NB4 (cell line): ENCODE measurements around the gene PC.
A peak's percentile ranks its signal among the peaks of the same experiment; 100 is the strongest.
"Not testable (repeated sequence)": the region's sequence is repeated elsewhere in the genome, so short reads cannot be mapped to it uniquely, and the experiment has no call there.

Experiments
- DNase-seq: peaks from one replicate; pipeline ENCODE4 v3.0.0; 2010; ENCODE audit warnings: low read depth
- H3K4me3 ChIP-seq: one replicate; pipeline ENCODE4 v1.5.1; 2011; ENCODE audit warnings: mild to moderate bottlenecking, low read depth, low read length, moderate library complexity
- CTCF ChIP-seq: IDR thresholded peaks from one replicate; pipeline ENCODE4 v1.5.1; 2012; ENCODE audit warnings: low read depth, low read length
- MAX ChIP-seq: IDR thresholded peaks from 2 replicates; pipeline ENCODE4 v1.6.1; 2011; ENCODE audit warnings: low read depth, low read length
- MYC ChIP-seq: IDR thresholded peaks from 2 replicates; pipeline ENCODE4 v1.6.1; 2011; ENCODE audit warnings: low read depth, low read length
- POLR2A ChIP-seq: IDR thresholded peaks from 2 replicates; pipeline ENCODE4 v1.6.1; 2011; ENCODE audit warnings: mild to moderate bottlenecking; ENCODE audit not compliant: insufficient read length; ENCODE audit errors: extremely low read depth

PC gene

GRCh38 chr11:66840317-66841091, 117.7 kb downstream of the PC start:
- DNase-seq, result peak; percentile 39
- no peak overlapping the region for H3K4me3 ChIP-seq
- TF ChIP-seq CTCF (no peak), POLR2A (no peak), MYC (no peak), MAX (no peak)

- no peak for DNase-seq
- no peak for TF ChIP-seq POLR2A
- TF ChIP-seq CTCF, result no peak
- TF ChIP-seq MAX, result no peak
- TF ChIP-seq MYC, result no peak
These were observed 122.3 kb downstream of the PC start for GRCh38 chr11:66835768-66836405.

GRCh38 chr11:66834943-66835342, 123.2 kb downstream of the PC start:
- no peak for TF ChIP-seq POLR2A
- no peak for DNase-seq
- no peak overlapping the region for H3K4me3 ChIP-seq

More at GRCh38 chr11:66835768-66836405, 122.3 kb downstream of the PC start:
- no peak overlapping the region for H3K4me3 ChIP-seq

- TF ChIP-seq POLR2A, result no peak
- TF ChIP-seq MAX, result no peak
- TF ChIP-seq CTCF, result no peak
- no peak for TF ChIP-seq MYC
- DNase-seq, result no peak
- H3K4me3 ChIP-seq, result no peak overlapping the region
These were observed 123.7 kb downstream of the PC start for GRCh38 chr11:66834539-66834845.

GRCh38 chr11:66824573-66824972, 133.6 kb downstream of the PC start:
- H3K4me3 ChIP-seq, DNase-seq: not testable (repeated sequence)

- DNase-seq, result no peak
- no peak overlapping the region for H3K4me3 ChIP-seq
- TF ChIP-seq MYC (no peak), POLR2A (no peak), CTCF (no peak), MAX (no peak)
These were observed 134.5 kb downstream of the PC start for GRCh38 chr11:66823700-66824099.

- TF ChIP-seq MYC (no peak), POLR2A (no peak), MAX (no peak), CTCF (no peak)
- no peak for DNase-seq
- H3K4me3 ChIP-seq, result no peak overlapping the region
These were observed 137.3 kb downstream of the PC start for GRCh38 chr11:66820901-66821300.
